Limb (tissue), 2 donors: ENCODE measurements around the gene PLXDC2.
"Not testable (repeated sequence)": the region's sequence is repeated elsewhere in the genome, so short reads cannot be mapped to it uniquely, and the experiment has no call there.

Source experiments
- DNase-seq, 2 donors: peaks; one replicate each; pipeline ENCODE4 v3.0.0-alpha.2; 2016; ENCODE audit errors: extremely low spot score in 2 of 2

The PLXDC2 gene

DNA sequence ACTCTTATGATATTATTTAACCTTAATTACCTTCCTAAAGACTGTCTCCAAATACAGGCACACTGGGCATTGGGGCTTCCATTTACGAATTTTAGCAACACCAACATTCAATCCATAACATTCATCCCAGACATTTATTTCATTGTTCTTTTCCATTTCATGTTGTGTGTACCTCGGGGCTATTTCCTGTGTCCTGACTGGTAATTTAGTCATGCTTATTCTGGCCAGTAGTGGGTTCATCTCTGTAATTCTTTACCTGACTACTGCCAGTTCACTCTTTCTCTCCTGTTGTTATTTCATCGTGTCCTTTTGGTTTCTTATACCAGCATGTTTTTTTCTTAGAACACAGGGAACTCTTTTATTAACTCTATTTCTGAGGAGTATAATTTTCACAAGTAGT is 225.7 kb downstream of the PLXDC2 start:
- DNase-seq = no peak

- DNase-seq = not testable (repeated sequence)
These were observed 228.9 kb downstream of the PLXDC2 start for GRCh38 chr10:20045100-20045499.

- DNase-seq = no peak
These were observed 231.9 kb downstream of the PLXDC2 start for GRCh38 chr10:20048161-20048560.

GRCh38 chr10:20058135-20058534 is 241.9 kb downstream of the PLXDC2 start:
- DNase-seq = no peak

- peak in 1 of 2 donors; percentile 63 for DNase-seq
These were observed 243.0 kb downstream of the PLXDC2 start for GRCh38 chr10:20059084-20059835.

- no peak for DNase-seq
These were observed 249.6 kb downstream of the PLXDC2 start for GRCh38 chr10:20065814-20066213.

DNA sequence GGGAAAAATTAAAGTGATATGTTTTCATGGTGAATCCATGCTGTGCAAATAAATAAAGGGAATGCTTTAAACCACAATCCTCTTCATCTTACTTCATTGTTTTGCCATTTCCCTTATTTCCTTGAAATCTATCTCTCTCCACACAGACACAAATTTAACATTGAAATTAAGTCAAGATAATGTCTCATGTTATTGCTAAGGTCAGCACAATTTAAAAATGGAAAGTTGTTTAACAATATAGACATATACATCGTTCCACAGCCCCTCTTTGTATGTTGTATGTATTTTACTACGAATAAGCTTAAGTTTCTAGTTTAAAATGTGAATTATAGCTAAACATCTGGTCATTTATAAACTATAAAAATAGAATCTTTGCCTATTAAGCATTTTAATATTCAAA is 256.9 kb downstream of the PLXDC2 start:
- no peak for DNase-seq

DNA sequence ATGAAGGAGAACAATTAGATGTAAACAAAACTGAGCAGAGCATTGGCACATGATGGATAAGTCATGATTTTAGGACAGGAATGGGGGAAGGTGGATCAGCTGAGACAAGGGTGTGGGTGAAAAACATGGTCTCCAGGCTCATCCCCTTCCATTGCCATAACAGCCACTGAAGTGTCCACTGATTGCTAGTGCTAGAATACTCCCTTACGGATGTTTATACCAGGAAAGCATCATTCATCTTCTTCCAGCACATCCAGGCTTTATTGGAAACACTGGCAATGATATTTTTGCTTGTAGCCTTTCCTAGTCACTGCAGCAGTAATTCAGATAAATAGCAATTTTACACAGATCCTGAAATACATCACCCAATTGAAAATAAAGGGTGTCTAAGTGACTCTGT is 259.5 kb downstream of the PLXDC2 start:
- no peak for DNase-seq

DNA sequence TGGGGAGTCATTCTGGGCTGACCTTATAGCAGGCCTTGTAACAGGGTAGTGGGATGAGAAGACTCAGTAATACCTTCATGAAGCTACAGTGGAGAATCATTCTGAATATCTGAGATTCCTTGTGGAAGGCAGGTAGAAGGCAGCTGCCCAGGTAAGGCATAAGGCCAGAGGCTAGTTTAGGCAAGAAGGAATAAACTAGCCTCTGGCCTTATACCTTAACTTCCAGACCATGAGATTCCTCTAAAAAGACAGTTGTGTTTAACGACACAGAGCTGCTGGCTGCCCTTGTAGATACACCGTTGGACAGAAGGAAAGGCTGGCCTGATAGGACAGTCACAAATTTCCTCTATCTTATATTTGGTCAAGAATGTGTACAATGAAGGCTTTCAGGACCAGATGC is 268.2 kb downstream of the PLXDC2 start:
- no peak for DNase-seq

DNA sequence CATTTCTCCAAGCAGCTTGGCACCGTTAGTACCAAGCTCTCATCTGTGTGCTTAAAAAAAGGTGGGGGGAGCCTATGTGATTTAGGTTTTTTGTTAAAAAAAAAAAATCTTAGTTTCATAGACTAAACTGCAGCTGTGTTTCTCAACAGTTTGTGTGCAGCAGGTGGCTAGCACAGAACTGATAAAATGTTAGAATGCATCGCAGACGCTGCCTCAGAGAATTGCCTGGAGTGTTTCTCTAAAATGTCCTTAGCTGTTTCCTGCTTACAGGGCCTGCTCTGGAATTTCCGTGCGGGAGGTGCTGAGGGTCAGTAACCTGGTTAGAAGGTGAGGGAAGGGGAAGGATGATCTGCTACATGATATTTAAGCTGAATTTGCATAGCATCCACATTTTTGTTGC is 268.9 kb downstream of the PLXDC2 start:
- DNase-seq = no peak

DNA sequence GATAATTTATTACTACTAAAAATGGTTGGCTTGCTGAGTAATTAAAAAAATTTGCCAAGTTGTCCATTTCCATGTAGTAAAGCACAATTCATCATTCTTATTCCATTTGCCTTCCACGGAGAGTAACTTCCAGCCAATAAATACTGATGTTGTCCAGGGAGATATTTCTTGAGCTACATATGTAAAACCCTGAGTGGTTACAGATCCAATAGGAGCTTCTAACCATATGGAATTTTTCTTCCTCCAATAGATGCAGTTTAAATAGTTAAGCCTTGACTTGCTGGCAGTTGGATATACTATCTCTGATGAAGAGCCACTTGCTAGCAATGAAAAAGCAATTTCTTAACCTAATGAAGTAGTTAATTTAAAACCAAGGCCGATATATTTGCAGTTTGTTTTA is 271.1 kb downstream of the PLXDC2 start:
- DNase-seq = no peak

DNA sequence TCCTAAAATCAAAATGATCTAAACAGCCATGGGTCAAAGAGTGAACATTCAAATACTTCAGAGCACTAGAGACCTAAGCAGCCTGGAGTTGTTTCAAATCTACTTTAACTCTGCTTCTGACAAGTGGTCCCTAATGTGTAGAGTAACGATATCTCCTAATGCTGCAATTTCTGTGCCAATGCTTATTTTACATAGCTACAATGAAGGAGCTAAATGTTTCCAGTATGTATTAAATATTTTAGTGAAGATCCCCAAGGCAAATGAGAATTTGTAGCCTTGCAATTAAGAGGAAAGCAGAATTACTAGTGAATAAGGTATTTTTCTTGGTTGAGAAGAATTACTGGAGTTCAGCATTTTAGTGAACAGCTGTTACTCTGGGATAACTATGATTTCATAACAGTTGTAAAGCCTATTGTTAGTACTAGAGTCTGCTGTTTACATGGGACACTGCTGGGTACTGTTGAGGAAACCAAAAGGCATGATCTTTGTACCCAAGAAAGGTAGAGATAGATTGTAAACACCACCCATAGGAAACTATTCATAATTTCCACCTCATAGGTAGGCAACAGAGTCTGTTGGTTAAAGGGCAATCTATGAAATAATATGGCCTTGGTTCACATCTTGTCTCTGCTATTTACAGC is 271.9 kb downstream of the PLXDC2 start:
- peak in 1 of 2 donors; percentile 63 for DNase-seq

DNA sequence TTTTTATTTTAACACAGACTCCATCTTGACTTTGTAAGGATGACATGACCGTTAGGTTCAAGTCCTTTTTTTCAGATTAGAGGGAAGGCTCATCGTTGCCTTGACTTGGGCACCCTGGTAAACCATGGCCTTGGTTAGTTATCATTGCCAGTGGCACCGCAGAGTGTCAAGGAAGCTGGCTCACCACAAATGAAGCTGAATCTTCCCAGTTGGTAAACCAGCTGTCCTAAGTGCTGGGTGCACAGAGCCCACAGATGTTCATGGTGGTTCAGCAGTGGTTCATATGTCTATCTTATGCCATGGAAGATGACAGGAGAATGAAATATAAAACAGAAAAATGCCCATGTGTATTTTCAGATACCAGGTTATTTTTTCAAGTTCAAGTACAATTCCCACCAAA is 273.6 kb downstream of the PLXDC2 start:
- DNase-seq = no peak

GRCh38 chr10:20090831-20091230 is 274.6 kb downstream of the PLXDC2 start:
- DNase-seq = no peak

GRCh38 chr10:20091698-20092097 is 275.5 kb downstream of the PLXDC2 start:
- DNase-seq = no peak

- DNase-seq = no peak
These were observed 277.4 kb downstream of the PLXDC2 start for GRCh38 chr10:20093600-20093999.

DNA sequence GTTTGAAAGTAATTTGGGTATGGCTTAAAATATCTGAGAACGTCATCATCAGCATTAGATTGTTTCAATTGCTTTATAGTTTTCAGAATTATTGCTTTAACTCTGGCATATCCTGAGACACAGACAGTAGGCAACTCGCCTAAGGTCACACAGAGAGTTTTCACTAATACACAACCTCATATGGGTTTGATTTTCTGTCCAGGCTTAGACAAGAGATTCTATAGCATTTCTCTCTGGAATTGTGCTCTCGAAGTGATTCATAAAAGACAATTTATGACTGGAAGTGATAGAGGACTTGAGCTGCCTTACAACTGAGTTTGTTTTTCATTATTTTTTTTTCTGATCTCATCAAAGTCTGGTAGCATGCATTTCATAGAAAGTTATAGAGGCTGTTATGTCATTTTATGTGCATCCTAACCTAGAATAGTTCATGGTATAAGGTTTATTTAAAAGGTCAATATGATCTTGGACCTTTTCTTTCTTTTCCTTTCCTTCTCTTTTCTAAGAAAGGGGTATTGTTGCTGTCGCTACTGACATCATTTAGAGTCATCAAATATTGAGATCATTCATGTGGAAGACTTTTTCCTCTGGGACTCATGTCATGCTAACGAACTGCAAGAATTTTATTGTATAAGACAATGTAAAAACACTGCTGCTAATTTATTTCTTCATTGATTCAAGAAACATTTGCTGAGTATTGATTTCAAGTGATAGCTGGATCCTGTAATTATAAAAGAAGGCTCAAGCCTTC is 278.2 kb downstream of the PLXDC2 start:
- peak in 1 of 2 donors; percentile 42 for DNase-seq

DNA sequence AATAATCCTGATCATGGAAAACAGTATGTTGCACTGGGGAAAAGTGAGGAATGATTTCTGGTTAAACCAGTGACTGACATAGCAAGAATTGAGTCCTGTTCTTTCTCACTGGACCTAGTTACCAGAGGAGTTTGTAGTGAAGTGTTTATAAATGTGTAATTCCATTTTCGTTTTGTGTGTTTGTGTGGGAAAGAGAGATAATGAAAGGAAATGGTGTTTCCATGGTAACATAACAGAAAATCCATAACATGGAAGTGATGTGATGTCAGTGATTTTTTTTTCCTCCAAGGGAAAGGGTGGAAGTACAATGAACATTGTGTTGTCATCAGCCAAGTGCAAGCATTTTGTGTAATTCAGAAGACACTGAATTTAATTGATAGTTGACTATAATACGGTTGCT is 283.9 kb downstream of the PLXDC2 start:
- DNase-seq = peak in 1 of 2 donors; percentile 73

DNA sequence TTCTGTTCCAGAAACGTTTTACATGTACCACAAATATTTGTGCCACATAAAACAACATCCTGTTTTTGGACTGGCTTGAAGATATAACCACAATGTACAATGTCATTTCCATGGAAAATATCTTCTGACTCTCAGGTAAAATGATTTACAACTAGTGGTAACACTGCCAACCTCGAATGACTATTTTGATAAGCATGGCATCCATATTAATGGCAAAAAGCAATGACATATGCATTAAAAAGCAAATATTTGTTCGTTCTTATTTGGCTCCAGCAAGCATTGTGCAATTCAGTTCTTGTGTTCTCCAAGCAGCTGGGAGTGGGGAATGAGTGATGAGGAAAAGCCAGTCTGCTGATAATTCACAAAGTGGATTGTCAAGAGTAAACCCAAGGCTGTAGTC is 289.0 kb downstream of the PLXDC2 start:
- no peak for DNase-seq

DNA sequence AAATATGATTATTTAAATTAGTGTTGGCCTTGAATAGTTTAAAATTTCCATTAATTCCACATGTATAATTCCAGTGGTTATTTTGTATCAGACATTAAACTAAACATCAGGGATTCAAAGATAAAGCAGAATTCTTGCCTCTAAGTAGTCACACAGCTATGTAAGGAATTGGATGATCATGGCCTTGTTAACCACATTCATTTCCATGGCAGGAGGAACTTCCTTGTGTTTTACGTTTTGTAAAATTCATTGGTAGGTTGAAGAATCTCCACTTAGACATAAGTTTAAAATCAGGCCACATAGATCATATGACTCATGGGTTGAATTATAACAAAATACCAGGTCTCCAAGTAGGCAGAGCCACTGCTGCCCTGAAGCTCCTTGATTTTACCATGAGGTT is 289.7 kb downstream of the PLXDC2 start:
- no peak for DNase-seq

DNA sequence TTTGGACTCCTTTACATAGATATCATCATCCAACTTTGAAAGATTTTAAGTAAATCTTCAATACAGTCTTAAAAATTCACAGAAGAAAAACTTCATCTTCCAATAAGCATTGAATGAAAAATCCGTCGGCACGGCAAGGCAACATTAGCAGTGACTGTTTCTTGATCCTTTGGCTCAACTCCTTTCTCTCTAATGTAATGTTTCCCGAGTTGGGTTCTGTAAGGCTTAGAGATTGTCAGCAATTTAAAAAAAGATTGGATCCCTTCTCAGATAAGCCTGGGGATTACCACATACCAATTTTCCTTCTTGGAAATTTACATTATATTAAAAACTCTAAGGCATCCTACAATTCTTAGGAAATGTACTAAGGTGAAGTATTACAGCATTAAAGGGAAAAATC is 291.8 kb downstream of the PLXDC2 start:
- DNase-seq = no peak

DNA sequence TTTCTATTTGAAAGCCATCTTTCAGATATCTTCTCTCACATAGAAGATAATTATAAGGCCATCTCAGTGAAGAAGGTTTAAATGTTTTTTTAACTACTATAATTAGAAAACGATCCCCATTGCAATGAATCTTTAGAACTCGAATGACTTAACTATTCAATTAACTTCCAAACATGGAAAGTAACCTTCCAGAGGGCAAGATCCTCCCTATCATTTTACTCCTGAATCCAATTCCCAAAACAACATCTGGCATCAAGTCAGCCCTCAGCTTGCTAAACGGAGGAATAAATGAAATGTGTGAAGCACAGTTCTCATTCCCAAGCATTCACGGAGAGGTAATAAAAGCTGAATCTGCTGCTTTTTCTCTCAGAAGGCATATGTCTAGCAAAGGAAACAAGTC is 293.4 kb downstream of the PLXDC2 start:
- DNase-seq = no peak
